Measurements from ENCODE around the gene ECI1. TPM values are rescaled to one million over a fixed set of nuclear protein-coding genes. Genes with fewer than 3 reads are reported as not detected.

The ECI1 gene
- total RNA-seq, 2 donors from 2014 or later: 29.3 to 39.1 TPM

- Histone ChIP-seq H3K36me3 (peaks cover 29% of the 10 kb centered on the region), H3K27me3 (replicated peaks; ENCODE audit: insufficient read depth) (no peaks in the 10 kb centered on the region), H3K27ac (no peak overlapping the region), H3K4me1 (ENCODE audit: control insufficient read depth in 1 of 2, low read depth in 2 of 2) (peaks cover 12 to 14% of the 10 kb centered on the region in 2 donors), H3K4me3 (no peak overlapping the region), H3K9me3 (no peaks in the 10 kb centered on the region)
- TF ChIP-seq CTCF (IDR thresholded peaks at IDR 0.05): no peak
- no peak for DNase-seq (ENCODE audit: low spot score)
- no peak for ATAC-seq (ENCODE audit: insufficient number of reproducible peaks, low FRiP score, low read depth)
These were observed 24.5 kb downstream of the ECI1 start for GRCh38 chr16:2226918-2227317.

- Histone ChIP-seq H3K4me1 (ENCODE audit: control insufficient read depth in 1 of 2, low read depth in 2 of 2) (peaks cover 12 to 14% of the 10 kb centered on the region in 2 donors), H3K4me3 (no peak overlapping the region), H3K27ac (no peak overlapping the region), H3K36me3 (peaks cover 24% of the 10 kb centered on the region), H3K27me3 (replicated peaks; ENCODE audit: insufficient read depth) (no peaks in the 10 kb centered on the region), H3K9me3 (no peaks in the 10 kb centered on the region)
- no peak for TF ChIP-seq CTCF (IDR thresholded peaks at IDR 0.05)
- DNase-seq (ENCODE audit: low spot score) (no peak), ATAC-seq (ENCODE audit: insufficient number of reproducible peaks, low FRiP score, low read depth) (no peak)
These were observed 25.1 kb downstream of the ECI1 start for GRCh38 chr16:2226245-2226793.

GRCh38 chr16:2223942-2224486 lies 27.4 kb downstream of the ECI1 start:
- DNase-seq (ENCODE audit: low spot score) (no peak), ATAC-seq (ENCODE audit: insufficient number of reproducible peaks, low FRiP score, low read depth) (no peak)
- Histone ChIP-seq H3K27me3 (replicated peaks; ENCODE audit: insufficient read depth) (no peaks in the 10 kb centered on the region), H3K36me3 (peaks cover 4% of the 10 kb centered on the region), H3K27ac (peak overlapping the region; percentile 64 to 66), H3K4me1 (ENCODE audit: control insufficient read depth in 1 of 2, low read depth in 2 of 2) (peaks cover 12 to 14% of the 10 kb centered on the region in 2 donors), H3K9me3 (no peaks in the 10 kb centered on the region), H3K4me3 (peak overlapping the region; percentile 93)
- TF ChIP-seq CTCF (IDR thresholded peaks at IDR 0.05): no peak

GRCh38 chr16:2223221-2223941 lies 28.0 kb downstream of the ECI1 start, which contains the start of gene E4F1:
E4F1 (plus strand) TSS chr16:2223591; CDS start chr16:2223614, 23 bp downstream.
- Histone ChIP-seq H3K27ac (peak within 1 kb of the TSS; percentile 64 to 80), H3K9me3 (no peaks in the 10 kb centered on the region), H3K27me3 (replicated peaks; ENCODE audit: insufficient read depth) (no peaks in the 10 kb centered on the region), H3K36me3 (no peaks in the 10 kb centered on the region), H3K4me1 (ENCODE audit: control insufficient read depth in 1 of 2, low read depth in 2 of 2) (peaks cover 12 to 14% of the 10 kb centered on the region in 2 donors), H3K4me3 (peak within 1 kb of the TSS; percentile 93)
- ATAC-seq (ENCODE audit: insufficient number of reproducible peaks, low FRiP score, low read depth) (peak; percentile 98), DNase-seq (ENCODE audit: low spot score) (peak; percentile 98)
- TF ChIP-seq CTCF (IDR thresholded peaks at IDR 0.05): no peak

- Histone ChIP-seq H3K36me3 (no peaks in the 10 kb centered on the region), H3K27ac (no peak overlapping the region), H3K4me3 (no peak overlapping the region), H3K9me3 (no peaks in the 10 kb centered on the region), H3K4me1 (ENCODE audit: control insufficient read depth in 1 of 2, low read depth in 2 of 2) (peaks cover 17 to 21% of the 10 kb centered on the region in 2 donors), H3K27me3 (replicated peaks; ENCODE audit: insufficient read depth) (no peaks in the 10 kb centered on the region)
- no peak for DNase-seq (ENCODE audit: low spot score)
- no peak for TF ChIP-seq CTCF (IDR thresholded peaks at IDR 0.05)
- ATAC-seq (ENCODE audit: insufficient number of reproducible peaks, low FRiP score, low read depth): no peak
These were observed 35.1 kb downstream of the ECI1 start for GRCh38 chr16:2216330-2216729.

All from thoracic aorta (tissue), 2 donors.